PFSK-1 (cell line): Measurements from ENCODE around the gene CRX.

Experiments
- FOXP2 ChIP-seq: optimal IDR thresholded peaks from 2 replicates; pipeline ENCODE3; 2011; ENCODE audit warnings: borderline replicate concordance, control low read depth, inconsistent platforms; ENCODE audit not compliant: insufficient read depth; ENCODE audit errors: extremely low read length, extremely low read depth
- POLR2AphosphoS5 ChIP-seq: IDR thresholded peaks from 2 replicates; pipeline ENCODE4 v1.6.1; 2012; ENCODE audit warnings: low read depth, mild to moderate bottlenecking, control low read depth, low read length, moderate library complexity
- SIN3A ChIP-seq: IDR thresholded peaks from 2 replicates; pipeline ENCODE4 v1.6.1; 2012; ENCODE audit warnings: mild to moderate bottlenecking, low read length, moderate library complexity, borderline replicate concordance; ENCODE audit not compliant: insufficient read depth
- TAF1 ChIP-seq: IDR thresholded peaks from 2 replicates; pipeline ENCODE4 v1.6.1; 2012; ENCODE audit warnings: low read length, control low read depth, borderline replicate concordance; ENCODE audit not compliant: insufficient read depth
- TF ChIP-seq, protein P1 (sequence below), 2 experiments: IDR thresholded peaks; 2 replicates each; pipeline versions ENCODE4 v1.6.1 to v1.8.0; 2011 to 2012; ENCODE audit warnings: low read depth in 2 of 2, low read length in 2 of 2, control low read depth in 1 of 2, inconsistent platforms in 1 of 2, mild to moderate bottlenecking in 1 of 2, moderate library complexity in 1 of 2; ENCODE audit not compliant: insufficient read depth in 1 of 2

The CRX gene

GRCh38 chr19:47824396-47824795 lies 2.7 kb downstream of the CRX start:
- no peak for TF ChIP-seq FOXP2
- TF ChIP-seq, protein P1, sequence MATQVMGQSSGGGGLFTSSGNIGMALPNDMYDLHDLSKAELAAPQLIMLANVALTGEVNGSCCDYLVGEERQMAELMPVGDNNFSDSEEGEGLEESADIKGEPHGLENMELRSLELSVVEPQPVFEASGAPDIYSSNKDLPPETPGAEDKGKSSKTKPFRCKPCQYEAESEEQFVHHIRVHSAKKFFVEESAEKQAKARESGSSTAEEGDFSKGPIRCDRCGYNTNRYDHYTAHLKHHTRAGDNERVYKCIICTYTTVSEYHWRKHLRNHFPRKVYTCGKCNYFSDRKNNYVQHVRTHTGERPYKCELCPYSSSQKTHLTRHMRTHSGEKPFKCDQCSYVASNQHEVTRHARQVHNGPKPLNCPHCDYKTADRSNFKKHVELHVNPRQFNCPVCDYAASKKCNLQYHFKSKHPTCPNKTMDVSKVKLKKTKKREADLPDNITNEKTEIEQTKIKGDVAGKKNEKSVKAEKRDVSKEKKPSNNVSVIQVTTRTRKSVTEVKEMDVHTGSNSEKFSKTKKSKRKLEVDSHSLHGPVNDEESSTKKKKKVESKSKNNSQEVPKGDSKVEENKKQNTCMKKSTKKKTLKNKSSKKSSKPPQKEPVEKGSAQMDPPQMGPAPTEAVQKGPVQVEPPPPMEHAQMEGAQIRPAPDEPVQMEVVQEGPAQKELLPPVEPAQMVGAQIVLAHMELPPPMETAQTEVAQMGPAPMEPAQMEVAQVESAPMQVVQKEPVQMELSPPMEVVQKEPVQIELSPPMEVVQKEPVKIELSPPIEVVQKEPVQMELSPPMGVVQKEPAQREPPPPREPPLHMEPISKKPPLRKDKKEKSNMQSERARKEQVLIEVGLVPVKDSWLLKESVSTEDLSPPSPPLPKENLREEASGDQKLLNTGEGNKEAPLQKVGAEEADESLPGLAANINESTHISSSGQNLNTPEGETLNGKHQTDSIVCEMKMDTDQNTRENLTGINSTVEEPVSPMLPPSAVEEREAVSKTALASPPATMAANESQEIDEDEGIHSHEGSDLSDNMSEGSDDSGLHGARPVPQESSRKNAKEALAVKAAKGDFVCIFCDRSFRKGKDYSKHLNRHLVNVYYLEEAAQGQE (IDR thresholded peaks at IDR 0.05; ENCODE audit: insufficient read depth in 1 of 2, low read depth in 2 of 2, low read length in 2 of 2), result no peak
- no peak for TF ChIP-seq POLR2AphosphoS5
- TF ChIP-seq TAF1, result no peak
- no peak for TF ChIP-seq SIN3A

DNA sequence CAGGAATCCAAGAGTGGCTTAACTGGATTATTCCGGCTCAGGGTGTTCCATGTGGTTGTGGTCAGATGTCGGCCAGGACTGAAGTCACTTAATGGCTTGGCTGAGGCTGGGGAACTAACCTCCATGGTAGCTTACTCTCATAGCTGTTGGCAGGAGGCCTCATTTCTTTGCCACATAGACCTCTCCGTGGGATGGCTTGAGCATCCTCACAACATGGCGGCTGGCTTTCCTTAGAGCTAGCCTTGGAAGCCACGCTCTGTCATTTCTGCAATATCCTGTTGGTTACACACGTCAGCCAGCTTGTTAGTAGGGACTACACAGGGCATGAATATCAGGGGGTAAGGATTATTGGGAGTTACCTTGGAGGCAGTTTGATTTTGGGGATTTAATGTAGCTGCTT lies 5.1 kb downstream of the CRX start:
- TF ChIP-seq, protein P1 (IDR thresholded peaks at IDR 0.05; ENCODE audit: insufficient read depth in 1 of 2, low read depth in 2 of 2, low read length in 2 of 2), result no peak
- TF ChIP-seq FOXP2 (no peak), TAF1 (no peak), SIN3A (no peak), POLR2AphosphoS5 (no peak)

DNA sequence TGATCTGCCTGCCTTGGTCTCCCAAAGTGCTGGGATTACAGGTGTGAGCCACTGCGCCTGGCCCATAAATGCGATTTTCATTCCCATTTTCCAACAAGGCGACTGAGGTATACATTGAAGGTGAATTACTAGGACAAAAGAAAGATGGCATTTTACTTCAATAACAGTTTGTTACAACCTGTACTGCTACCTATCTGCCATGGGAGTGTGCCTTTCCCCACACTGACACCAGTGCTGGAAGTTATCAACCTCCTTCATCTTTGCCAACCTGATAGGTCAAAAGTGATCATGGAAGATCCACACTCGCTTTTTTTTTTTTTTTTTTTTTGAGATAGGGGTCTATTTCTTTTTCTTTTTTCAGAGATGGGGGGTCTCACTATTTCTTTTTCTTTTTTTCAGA lies 11.0 kb downstream of the CRX start:
- TF ChIP-seq TAF1, result no peak
- TF ChIP-seq SIN3A, result no peak
- TF ChIP-seq, protein P1 (IDR thresholded peaks at IDR 0.05; ENCODE audit: insufficient read depth in 1 of 2, low read depth in 2 of 2, low read length in 2 of 2), result no peak
- TF ChIP-seq POLR2AphosphoS5, result no peak
- no peak for TF ChIP-seq FOXP2

DNA sequence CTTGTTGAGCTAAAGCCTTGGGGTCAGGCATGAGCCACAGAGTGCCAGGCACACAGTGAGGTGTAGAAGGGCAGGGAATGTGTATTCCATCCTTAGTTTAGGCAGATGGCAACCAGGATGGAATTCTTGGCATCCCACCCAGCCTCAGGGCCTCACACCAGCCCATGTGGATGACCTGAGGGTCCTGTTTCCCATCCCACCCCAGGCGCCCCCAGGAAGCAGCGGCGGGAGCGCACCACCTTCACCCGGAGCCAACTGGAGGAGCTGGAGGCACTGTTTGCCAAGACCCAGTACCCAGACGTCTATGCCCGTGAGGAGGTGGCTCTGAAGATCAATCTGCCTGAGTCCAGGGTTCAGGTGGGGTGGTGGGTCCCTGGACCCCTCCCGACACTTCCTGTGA lies 14.3 kb downstream of the CRX start:
- TF ChIP-seq TAF1 (no peak), SIN3A (no peak), FOXP2 (no peak), POLR2AphosphoS5 (no peak)
- TF ChIP-seq, protein P1 (IDR thresholded peaks at IDR 0.05; ENCODE audit: insufficient read depth in 1 of 2, low read depth in 2 of 2, low read length in 2 of 2), result no peak

GRCh38 chr19:47839411-47839810 lies 17.7 kb downstream of the CRX start:
- TF ChIP-seq, protein P1 (IDR thresholded peaks at IDR 0.05; ENCODE audit: insufficient read depth in 1 of 2, low read depth in 2 of 2, low read length in 2 of 2), result no peak
- TF ChIP-seq FOXP2, result no peak
